H1 (cell line): ENCODE data around the gene COCH.

Experiments
- ATF2 ChIP-seq: IDR thresholded peaks from 2 replicates; pipeline ENCODE4 v1.6.1; 2012; ENCODE audit warnings: low read length, inconsistent platforms
- BRCA1 ChIP-seq: IDR thresholded peaks from 2 replicates; pipeline ENCODE4 v1.6.1; 2012; ENCODE audit warnings: low read depth, low read length, improper control_type of control experiment
- CHD2 ChIP-seq: IDR thresholded peaks from 2 replicates; pipeline ENCODE4 v1.6.1; 2012; ENCODE audit warnings: low read length, improper control_type of control experiment
- EGR1 ChIP-seq: IDR thresholded peaks from 2 replicates; pipeline ENCODE4 v1.6.1; 2011; ENCODE audit warnings: low read depth, low read length, borderline replicate concordance
- MAX ChIP-seq: IDR thresholded peaks from 2 replicates; pipeline ENCODE4 v1.6.1; 2012; ENCODE audit warnings: inconsistent platforms
- NANOG ChIP-seq: IDR thresholded peaks from 2 replicates; pipeline ENCODE4 v1.6.1; 2011; ENCODE audit warnings: low read length, low read depth, mild to moderate bottlenecking, inconsistent platforms; ENCODE audit not compliant: insufficient read depth, poor library complexity, severe bottlenecking
- POLR2A ChIP-seq, 2 experiments: IDR thresholded peaks; 1 replicate in 1 of 2; 2 replicates in 1 of 2; pipeline ENCODE4 v1.6.1; 2011; ENCODE audit warnings: low read depth in 2 of 2, low read length in 2 of 2, mild to moderate bottlenecking in 2 of 2; ENCODE audit errors: control extremely low read depth in 1 of 2
- SRF ChIP-seq: IDR thresholded peaks from 2 replicates; pipeline ENCODE4 v1.6.1; 2011; ENCODE audit warnings: mild to moderate bottlenecking, low read depth, low read length, moderate library complexity
- TBP ChIP-seq: IDR thresholded peaks from 2 replicates; pipeline ENCODE4 v1.6.1; 2011; ENCODE audit warnings: low read depth, low read length, improper control_type of control experiment
- TEAD4 ChIP-seq: IDR thresholded peaks from 2 replicates; pipeline ENCODE4 v1.6.1; 2012; ENCODE audit warnings: low read depth, low read length, inconsistent platforms, mixed read lengths
- YY1 ChIP-seq: IDR thresholded peaks from 2 replicates; pipeline ENCODE4 v1.6.1; 2011; ENCODE audit warnings: low read depth, mild to moderate bottlenecking, low read length
- ZNF274 ChIP-seq: IDR thresholded peaks from 2 replicates; pipeline ENCODE4 v1.7.0; 2012; ENCODE audit warnings: low read length, borderline replicate concordance; ENCODE audit errors: extremely low read depth
- TF ChIP-seq, protein P1 (sequence below), 3 experiments: IDR thresholded peaks; 1 replicate in 2 of 3; 2 replicates in 1 of 3; pipeline versions ENCODE4 v1.5.1 to v1.6.1; 2011; ENCODE audit warnings: low read length in 3 of 3, mild to moderate bottlenecking in 3 of 3, inconsistent platforms in 2 of 3, low read depth in 1 of 3, moderate library complexity in 1 of 3; ENCODE audit not compliant: insufficient read depth in 1 of 3; ENCODE audit errors: control extremely low read depth in 1 of 3

DNA sequence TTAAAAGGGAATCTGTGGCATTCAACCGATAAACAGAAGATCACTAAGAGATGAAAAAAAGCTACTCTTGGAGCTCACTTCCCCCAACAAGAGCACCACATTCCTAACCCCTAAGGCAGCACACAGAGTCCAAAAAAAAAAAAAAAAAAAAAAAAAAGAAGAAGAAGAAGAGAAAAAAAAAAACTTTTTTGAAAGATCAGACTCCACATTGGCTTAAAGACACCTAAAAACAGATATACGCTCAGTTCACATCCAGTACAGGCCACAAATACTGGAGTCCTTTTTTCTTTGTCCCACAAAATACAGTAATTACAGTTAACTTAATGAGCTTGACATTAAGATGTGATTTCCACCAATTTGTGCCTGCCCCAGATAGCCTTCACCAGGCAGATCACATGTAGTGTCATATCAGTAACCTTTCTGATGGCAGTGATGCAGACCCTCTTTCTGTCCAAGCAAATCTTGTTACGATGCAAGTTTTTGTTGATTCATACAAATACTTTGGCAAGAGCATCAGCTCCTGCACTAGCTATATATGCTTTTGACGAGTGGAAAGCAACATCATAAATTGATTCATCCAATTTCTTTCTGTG lies 20.7 kb downstream of the COCH start:
- TF ChIP-seq, protein P1, sequence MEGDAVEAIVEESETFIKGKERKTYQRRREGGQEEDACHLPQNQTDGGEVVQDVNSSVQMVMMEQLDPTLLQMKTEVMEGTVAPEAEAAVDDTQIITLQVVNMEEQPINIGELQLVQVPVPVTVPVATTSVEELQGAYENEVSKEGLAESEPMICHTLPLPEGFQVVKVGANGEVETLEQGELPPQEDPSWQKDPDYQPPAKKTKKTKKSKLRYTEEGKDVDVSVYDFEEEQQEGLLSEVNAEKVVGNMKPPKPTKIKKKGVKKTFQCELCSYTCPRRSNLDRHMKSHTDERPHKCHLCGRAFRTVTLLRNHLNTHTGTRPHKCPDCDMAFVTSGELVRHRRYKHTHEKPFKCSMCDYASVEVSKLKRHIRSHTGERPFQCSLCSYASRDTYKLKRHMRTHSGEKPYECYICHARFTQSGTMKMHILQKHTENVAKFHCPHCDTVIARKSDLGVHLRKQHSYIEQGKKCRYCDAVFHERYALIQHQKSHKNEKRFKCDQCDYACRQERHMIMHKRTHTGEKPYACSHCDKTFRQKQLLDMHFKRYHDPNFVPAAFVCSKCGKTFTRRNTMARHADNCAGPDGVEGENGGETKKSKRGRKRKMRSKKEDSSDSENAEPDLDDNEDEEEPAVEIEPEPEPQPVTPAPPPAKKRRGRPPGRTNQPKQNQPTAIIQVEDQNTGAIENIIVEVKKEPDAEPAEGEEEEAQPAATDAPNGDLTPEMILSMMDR (IDR thresholded peaks at IDR 0.05; ENCODE audit: control extremely low read depth in 1 of 3, insufficient read depth in 1 of 3, low read depth in 1 of 3, low read length in 3 of 3): no peak
- TF ChIP-seq ZNF274: no peak
- TF ChIP-seq SRF: no peak
- no peak for TF ChIP-seq TBP
- no peak for TF ChIP-seq NANOG
- no peak for TF ChIP-seq YY1
- TF ChIP-seq POLR2A (IDR thresholded peaks at IDR 0.05; ENCODE audit: control extremely low read depth in 1 of 2, low read depth in 2 of 2, low read length in 2 of 2): no peak
- TF ChIP-seq BRCA1: no peak
- no peak for TF ChIP-seq EGR1
- TF ChIP-seq ATF2: no peak
- TF ChIP-seq CHD2: no peak
- TF ChIP-seq MAX: no peak
- no peak for TF ChIP-seq TEAD4
